Activated CD8-positive, alpha-beta memory T cell treated with anti-CD3 and anti-CD28 coated beads, Interleukin-2, amount 50 U/mL, for 1 hour (primary cell): Measurements from ENCODE around the gene MMP17.
"Not testable (repeated sequence)": the region's sequence is repeated elsewhere in the genome, so short reads cannot be mapped to it uniquely, and the experiment has no call there.

Experiments
- DNase-seq: peaks from one replicate; pipeline ENCODE4 v3.0.0-alpha.2; 2020; ENCODE audit errors: extremely low read depth

MMP17 gene

DNA sequence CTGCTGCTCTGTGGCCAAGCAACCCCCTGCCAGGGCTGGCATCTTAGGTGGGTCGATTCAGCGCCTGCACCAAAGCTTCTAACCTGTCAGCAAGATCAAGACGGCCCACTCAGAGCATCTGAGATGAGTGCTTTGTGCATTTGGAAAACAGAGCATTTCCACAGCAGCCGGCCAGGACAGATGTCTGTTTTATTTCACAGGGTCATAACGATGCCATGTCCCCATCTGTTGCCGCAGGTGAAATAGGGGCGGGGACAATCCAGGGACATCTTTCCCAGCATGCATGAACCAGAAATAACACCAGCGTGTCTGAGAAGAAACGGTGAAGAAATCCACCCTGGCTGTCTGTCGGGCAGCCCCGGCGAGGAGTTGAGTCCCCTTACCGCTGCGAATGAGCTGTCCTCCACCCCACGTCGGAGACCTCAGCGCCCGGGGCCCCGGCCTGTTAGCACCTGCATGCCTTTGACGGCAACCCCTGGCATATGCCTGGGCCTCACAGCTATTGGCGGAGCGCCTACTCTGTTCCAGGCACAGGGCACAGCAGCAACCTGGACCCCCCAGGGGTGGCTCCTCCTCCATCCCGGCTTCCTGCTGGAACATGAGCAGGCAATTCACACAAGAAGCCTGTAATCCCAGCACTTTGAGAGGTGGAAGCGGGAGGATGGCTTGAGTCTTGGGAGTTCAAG lies 35.7 kb downstream of the MMP17 start:
- no peak for DNase-seq

DNA sequence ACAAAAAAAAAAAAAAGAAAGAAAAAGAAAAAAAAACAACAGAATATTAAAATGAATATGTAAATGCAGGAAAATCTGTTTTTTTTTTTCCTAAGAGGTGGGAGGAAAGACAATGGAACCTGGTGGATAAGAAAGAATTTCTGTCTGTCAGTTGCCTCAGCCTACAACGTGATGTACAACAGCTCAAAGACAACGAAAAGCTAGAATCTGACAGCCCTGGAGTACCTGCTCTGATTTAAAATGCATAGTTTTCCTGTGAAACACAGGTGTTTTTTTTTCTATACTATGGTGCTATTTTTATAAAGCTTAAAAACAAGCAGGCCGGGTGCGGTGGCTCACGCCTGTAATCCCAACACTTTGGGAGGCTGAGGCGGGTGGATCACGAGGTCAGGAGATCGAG lies 36.3 kb downstream of the MMP17 start:
- DNase-seq, result no peak

DNA sequence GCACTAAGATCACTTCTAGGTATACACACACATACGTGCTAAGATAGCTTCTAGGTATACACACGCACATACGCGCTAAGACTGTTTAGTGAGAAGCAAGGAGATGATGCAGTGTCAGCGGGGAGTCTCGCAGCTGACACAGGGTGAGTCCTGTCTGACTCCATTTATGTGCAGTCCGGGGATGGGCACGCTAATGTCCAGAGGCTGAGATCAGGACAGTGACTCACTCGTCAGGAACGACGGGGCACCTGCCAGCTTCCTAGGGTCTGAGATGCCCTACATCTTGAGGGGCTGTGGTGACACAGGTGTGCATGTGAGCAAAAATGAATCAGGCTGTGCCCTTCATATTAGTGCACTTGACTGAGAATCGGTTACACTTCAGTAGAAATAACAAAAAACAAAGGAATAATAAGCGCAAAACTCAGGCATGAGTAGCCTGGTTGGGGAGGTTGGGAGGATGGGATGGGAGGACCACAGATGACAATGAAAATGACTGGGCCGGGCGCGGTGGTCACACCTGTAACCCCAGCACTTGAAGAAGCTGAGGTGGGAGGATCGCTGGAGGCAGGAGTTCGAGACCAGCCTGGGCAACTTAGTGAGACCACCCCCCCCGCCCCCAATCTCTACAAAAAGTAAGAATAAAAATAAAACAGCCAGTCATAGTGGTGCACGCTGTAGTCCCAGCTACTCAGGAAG lies 37.1 kb downstream of the MMP17 start:
- no peak for DNase-seq

DNA sequence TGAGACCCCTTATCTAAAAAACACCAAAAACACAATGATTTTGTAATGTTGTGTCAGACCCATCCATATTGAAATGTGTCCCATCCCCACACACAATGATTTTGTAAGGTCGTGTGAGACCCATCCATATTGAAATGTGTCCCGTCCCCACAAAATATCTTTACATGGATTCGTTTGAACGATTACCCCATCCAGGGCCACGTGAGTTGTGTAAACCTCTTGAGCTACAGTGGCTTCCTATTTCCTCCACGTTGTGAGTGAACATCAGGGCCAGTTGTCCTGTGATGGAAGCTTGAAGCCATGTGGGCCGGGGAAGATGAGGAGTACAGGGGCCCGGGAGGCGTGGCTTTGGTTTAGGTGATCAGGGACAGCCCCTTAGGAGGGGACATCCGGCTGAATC lies 39.3 kb downstream of the MMP17 start:
- no peak for DNase-seq

DNA sequence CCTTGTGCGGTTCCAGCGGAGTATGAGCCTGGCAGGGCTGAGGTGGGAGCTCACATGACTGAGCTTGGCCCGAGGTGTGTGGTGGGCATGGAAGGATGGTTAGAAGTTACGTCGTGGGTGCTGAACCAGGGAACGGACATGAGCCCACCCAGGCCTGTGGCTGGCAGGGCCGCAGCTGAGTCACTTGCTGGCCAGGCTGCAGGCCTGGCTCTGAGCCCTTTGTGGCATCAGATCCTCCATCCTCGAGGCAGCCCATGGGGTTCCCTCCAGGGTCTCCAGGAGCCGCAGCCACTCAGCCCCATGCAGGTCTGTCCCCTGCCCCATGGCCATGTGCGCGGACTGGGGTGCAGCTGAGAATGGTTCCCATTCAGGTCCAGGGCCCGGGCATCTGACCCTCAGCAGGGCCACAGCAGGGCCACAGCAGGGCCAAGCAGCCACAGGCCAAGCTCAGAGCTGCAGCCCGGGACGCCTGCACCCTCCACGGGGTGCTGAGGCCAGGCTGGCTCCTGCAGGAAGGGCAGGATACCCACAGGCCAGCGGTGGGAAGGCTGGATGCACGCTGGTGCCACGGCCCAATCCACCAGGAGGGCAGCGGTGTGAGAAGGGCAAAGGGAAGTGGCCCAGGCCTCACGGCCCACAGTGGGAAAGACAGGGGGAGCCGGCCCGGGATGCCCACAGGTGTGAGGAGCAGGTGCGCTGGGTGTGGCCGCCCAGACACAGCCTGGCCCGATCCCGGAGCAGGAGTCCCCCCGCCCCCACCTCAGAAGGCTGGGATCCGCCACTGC lies 39.9 kb downstream of the MMP17 start:
- no peak for DNase-seq

DNA sequence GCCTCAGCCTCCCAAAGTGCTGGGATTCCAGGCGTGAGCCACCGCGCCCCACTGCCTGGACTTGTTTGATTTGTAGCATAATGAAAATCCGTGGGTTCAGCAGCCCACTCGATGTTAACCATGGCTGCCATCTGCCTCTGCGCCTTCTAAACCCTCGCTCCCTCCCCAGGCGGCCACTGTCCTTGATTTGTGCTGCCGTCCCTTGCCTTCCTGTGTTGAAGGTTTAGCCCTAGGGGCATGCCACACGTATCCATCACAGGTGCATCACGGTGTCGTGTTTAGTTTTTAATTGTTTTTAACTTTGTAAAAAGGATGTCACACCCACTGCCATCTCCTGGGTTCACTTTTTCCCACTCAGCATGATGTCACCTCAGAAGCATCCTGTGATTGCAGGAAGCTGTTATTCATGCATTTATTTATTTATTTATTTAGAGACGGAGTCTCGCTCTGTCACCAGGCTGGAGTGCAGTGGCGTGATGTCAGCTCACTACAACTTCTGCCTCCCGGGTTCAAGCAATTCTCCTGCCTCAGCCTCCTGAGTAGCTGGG lies 41.8 kb downstream of the MMP17 start:
- no peak for DNase-seq

DNA sequence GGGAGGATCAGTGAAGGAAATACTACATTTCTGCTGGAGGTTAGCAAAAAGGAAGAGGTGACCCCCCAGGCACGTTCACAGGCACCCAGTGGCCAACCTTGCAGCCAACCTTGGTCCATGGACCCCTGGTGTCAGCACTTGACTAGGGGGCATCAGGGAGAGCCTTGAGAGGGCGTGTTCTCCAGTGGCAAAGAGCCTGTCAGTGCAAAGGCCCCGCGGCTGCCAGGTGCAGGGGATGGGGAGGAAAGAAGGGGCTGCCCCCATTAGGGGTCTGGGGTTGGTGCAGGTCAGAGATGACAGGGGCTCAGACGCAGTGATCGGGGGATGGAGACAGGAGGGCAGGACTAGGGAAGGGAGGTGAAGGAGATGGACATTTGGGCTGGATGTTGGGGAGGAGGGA lies 43.5 kb downstream of the MMP17 start:
- no peak for DNase-seq

DNA sequence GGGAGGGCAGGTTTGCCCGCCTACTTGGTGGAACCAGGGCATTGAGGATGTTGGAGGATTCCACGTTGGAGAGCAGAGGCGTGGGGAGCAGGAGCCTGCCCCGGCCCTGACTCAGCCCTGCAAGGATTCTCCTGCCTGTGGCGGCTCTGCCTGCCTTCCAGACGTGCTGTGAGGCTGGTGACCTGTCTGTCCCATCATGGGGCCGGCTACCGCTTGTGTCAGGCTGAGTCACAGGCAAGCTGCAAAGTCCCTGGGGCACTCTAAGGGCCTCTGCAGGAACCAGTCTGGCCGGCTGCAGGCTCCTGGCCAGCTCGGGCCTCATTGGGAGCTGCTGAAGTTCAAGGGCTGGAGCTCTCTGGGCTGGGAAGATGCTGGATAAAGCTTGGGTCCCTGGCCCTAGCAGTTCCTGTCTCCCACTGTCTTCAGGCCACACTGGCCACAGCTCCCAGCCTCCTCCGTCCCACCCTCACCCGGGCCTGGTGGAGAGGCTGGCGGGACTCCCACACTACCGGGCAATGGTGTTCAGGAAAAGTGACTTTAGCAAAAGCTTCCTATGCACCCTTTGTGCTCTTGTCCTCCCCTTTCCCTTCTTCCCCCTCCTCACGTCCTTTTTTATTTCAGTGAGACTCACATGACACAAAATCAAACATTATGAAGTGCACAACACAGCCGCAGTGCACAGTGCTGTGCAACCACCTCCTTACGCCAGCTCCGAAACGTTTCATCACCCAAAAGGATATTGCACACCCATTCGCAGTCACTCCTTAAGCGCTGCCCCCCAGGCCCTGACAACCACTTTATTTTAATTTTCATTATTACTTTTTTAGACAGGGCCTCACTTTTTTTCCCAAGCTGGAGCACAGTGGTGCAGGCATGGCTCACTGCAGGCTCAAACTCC lies 44.2 kb downstream of the MMP17 start:
- DNase-seq, result no peak

DNA sequence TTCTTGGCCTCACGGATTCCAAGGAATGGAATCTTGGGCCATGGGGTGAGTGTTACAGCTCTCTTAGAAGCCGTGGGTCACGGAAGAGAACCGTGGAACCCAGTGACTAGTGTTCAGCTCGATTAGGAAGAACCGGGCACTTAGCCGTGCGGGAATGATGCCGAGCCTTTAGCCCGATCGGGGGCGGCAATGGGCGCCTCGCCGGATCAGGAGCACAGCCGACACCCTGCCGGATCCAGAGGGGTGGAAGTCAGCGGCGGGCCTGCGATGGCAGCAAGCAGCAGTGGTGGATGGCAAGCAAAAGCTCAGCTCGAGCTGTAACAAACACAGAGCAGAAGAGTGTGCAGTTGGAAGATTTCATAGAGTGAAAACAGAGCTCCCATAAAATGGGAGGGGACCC lies 45.1 kb downstream of the MMP17 start:
- no peak for DNase-seq

DNA sequence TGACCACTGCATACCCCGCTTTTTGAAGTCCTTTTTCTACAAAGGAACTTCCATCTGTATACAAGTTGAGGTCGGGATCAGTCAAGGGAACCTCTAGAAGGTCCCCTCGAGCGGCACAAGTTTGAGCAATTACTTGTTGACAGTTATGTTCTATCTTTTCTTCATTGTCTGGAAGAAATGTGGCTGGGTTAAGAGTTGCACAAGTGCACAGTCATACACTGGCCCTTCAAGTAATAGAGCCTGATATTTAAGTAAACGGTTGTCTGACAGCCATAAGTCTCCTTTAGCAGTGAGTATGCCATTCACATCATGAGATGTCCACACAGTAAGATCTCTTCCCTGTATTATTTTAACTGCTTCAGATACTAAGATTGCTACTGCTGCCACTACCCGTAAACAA lies 46.8 kb downstream of the MMP17 start:
- not testable (repeated sequence) for DNase-seq

DNA sequence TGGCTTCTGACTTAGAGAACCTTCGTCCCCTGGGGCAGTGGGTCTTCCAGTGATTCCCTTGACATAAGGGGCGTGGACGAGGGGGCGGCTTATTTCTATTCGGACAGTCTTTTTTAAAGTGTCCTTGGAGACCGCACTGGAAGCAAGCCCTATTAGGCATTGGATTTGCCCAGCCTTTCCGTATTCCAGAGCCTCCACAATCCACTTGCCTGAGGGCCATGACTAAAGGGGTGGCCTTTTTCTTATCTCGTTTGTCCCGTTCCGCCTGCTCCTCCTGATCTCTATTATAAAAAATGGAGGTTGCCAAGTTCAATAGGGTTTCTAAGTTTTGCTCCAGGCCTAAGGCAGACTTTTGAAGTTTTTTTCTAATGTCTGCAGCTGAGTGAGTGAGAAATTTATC lies 49.0 kb downstream of the MMP17 start:
- DNase-seq, result not testable (repeated sequence)

DNA sequence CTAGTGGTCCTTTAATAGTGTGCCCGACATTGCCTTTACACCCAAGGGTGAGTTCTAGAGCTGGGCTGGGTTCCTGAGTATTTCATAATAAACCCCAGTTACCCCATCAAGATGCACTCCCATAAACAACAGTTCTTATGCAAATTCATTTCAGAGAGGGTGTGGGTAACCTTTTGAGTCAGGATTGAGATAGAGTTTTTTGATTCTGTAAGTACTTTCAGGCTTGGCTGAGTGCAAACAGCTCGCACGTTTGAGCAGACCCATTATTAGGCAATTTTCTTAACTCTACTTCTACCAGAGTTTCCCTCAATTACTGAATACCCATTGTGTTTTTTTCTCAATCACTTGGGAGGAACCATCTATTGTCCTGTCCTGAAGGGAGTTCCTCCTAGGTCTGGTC lies 50.2 kb downstream of the MMP17 start:
- not testable (repeated sequence) for DNase-seq

DNA sequence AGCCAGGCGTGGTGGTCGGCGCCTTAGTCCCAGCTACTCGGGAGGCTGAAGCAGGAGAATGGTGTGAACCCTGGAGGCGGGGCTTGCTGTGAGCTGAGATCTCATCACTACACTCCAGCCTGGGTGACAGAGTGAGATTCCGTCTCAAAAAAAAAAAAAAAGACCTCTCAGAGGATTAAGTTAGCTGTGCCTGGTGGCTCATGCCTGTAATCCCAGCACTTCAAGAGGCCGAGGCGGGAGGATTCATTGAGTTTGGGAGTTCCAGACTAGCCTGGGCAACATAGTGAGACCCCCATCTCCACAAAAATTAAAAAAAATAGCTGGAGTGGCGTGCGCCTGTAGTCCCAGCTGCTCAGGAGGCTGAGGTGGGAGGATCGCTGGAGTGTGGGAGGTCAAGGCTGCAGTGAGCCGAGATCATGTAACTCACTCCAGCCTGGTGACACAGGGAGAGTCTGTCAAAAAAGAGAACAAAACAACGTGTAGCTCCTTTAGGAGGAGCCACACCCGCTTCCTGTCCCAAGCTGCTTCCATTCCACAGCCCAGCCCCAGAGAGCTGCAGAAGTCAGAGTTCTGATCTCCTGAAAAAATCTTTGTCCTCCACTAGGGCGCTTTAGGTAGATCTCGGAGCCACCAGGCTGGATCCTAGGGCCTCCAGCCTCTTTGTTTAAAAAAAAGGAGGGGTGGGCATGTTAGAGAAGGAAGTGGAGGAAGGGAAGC lies 54.8 kb downstream of the MMP17 start:
- DNase-seq, result no peak

DNA sequence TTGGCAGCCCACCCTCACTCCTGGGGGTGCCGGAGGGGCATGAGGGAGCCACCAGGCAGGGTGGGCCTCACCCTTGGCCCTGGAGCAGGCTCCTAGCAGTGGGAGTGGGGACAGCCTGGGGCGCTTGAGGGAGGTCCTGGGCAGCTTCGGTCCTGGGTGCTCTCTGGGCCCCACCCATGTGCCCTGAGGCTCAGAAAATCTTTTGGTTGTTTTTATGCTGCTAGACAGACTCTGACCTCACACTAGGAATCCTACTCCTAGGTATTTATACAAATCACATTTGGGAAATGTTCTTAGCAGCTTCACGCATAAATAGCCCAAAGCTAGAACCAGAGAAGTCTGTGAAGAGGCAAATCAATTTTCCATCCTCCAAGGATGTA lies 55.3 kb downstream of the MMP17 start:
- no peak for DNase-seq

DNA sequence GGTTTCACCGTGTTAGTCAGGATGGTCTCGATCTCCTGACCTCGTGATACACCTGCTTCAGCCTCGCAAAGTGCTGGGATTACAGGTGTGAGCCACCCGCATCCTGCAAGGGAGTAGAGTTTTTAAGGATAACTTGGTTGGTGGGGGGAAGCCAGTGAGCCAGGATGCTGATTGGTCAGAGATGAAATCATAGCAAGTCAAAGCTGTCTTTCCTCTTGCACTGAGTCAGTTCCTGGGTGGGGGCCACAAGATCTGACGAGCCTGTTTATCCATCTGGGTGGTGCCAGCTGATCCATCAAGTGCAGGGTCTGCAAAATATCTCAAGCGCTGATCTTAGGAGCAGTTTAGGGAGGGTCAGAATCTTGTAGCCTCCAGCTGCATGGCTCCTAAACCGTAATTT lies 56.9 kb downstream of the MMP17 start:
- not testable (repeated sequence) for DNase-seq

DNA sequence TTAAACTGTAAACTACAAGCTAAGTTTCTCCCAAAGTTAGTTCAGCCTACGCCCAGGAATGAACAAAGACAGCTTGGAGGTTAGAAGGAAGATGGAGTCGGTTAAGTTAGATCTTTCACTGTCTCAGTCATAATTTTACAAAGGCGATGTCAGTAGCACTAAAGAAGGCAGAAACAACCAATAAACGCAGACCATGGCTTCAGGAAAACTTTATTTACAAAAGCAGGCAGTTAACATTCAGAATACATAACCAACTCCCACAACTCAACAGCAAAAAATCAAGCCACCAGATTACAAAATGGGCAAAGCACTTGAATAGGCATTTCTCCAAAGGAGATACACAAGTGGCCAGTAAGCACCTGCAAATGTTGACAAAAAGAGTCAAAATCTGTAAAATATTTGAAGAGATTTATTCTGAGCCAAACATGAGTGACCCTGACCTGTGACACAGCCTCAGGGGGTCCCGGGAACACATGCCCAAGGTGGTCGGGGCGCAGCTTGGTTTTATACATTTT lies 57.4 kb downstream of the MMP17 start:
- no peak for DNase-seq

DNA sequence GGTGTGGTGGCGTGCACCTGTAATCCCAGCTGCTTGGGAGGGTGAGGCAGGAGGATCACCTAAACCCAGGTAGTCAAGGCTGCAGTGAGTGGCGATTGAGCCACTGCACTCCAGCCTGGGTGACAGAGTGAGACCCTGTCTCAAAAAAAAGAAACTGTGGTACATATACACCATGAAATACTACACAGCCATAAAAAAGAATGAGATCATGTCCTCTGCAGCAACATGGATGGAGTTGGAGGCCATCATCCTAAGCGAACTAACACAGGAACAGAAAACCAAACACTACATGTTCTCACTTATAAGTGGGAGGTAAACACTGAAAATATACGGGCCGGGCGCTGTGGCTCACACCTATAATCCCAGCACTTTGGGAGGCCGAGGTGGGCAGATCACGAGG lies 63.5 kb downstream of the MMP17 start:
- DNase-seq, result not testable (repeated sequence)

DNA sequence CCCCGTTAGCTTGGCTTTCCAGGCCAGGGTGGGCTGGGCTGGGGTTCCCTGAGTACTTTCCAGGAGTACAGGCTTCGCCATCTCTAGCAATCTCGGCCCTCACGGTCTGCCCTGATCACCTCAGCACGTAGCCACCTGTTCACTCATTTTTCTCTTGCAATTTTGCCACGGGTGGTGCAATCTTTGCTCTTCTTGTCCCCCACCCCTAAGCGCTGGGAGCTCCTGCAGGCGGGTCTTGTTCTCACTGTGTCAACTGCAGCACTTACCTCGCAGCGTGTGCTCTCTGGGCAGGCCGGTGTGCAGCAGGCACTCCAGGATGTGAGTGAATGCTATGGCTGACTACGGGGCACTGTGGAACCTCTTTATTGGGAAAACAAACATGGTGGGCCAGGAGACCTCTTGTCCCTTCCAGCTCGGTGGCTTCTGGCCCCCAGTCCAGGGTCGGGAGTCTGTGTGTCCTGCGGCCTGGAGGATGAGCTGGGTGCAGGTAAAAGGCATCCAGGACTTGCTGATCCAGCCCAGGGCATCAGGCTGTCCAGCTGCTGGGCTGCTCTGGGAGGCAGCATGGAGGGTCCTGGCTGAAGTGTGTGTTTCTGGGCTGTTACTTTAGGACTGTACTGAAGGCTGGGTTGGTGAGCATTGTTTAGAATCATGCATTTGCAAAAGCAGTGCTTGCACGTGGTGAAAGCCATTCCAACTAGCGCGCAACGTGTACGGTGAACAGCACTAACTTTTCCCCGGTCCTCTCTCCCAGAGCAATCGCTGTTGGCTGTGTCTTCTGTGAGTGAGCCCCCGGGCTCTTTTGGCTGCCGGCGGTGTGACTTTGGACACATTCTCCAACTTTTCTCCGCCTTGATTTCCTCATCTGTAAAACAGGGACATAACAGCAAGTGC lies 64.8 kb downstream of the MMP17 start:
- DNase-seq, result no peak

DNA sequence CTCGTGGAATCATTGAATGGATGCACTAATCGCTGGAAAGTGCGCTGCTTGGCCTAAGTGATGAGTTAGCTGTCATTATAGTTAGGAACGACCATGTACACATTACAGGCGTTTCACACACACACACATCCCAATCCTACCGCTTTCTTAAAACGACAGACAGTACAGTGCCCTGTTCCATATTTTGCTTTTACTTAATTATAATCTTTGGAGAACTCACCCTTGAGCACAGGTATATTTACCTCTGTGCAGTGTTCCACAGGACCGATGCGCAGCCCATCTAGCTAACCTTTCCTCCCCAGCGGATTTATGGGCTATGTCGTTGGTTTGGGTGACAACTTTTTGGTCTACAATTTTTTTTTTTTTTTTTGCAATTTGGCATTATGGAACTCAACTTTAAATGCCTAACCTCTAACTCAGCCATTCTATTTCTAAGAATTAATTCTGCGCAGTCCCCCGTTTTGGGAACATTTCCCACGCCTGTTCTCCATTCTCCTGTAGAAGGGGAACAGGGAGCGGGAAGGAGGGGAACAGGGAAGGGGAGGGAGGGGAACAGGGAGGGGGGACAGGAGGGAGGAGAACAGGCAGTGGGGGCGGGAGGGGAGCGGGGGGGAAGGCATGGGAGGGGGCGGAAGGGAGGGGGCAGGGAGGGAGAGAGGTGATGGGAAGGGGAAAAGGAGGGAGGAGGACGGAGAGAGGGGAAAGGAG lies 65.6 kb downstream of the MMP17 start:
- no peak for DNase-seq
